A549 treated with CpdA at 1 μM for 4 hours (cell line): ENCODE measurements around the gene CSN2. TPM values are rescaled to one million over a fixed set of nuclear protein-coding genes. Genes with fewer than 3 reads are reported as not detected.

ENCODE experiments used
- total RNA-seq: library from RNA; stranded (reverse); fragments of 200-300 nt; extraction: Qiagen RNA extraction; gene quantifications from 5 replicates; pipeline ENCODE4 v1.2.3, GENCODE V29; 2022; ENCODE audit warnings: low read depth

CSN2 gene, protein sequence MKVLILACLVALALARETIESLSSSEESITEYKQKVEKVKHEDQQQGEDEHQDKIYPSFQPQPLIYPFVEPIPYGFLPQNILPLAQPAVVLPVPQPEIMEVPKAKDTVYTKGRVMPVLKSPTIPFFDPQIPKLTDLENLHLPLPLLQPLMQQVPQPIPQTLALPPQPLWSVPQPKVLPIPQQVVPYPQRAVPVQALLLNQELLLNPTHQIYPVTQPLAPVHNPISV
- not detected in 5 replicates for total RNA-seq

DNA sequence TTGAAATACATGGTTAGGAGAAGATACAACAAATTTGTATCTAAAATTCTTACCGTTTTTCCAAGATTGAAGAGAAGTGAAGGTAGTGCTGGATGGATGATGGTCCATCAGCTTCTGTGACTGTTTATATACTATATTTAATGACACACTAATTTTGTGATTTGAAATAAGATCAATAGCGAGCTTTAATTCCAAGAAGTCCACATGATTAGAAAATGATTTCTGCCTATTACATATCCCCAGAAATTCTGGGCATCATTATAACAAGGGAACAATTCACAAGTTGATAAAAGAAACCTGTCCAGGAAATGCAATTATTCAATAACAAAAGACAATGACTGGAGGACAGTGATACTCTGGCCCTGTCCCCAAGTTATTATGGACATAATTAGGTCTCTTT, at the start of gene CSN2:
Gene CSN2, minus strand, starts transcription at position 101 of the 400 bp plus-strand sequence. CDS start 4,733 bp downstream, outside the sequence.

DNA sequence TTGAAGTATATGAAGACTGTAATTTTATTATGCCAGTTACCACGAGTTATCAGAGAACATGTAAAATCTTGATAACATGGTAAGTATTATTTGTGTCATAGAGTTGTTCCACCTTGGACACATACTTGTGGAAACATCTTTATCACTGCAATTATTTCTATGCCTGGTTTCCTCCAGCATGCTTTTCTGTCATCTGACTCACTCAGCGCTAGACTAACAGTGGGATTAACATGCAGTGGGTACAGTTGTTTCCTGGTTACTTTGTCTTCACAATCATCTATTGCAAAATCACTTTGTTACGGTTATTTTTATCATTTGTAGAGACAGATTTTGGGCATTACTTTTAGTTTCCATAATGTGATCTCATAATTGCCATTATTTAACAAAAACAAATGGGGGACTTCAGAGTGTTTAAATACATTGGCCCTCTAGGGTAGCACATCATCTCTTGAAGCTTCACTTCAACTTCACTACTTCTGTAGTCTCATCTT, 30.0 kb upstream of the CSN2 start, which contains the start of gene STATH:
Gene STATH, plus strand, starts transcription at position 441 of the 491 bp plus-strand sequence. CDS start 2,472 bp downstream, outside the sequence.

DNA sequence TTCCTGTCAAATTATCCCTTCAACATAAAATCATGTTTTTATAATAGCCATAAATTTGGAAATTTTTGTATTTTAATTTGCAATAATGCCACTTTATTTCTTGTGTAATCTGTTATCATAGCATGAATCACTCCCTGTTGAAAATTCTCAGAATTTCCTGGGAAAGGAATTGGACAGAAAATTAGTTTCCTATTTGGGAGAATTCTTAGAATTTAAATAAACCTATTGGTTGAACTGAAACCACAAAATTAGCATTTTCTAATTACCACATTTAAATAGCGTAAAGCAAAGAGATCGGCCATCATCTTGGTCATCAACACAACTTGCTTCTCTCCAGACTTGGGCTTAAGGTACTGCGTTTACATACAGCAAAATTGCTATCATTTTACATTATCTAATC, 34.8 kb downstream of the CSN2 start, which contains the start of gene CSN1S1:
Gene CSN1S1, plus strand, starts transcription at position 301 of the 400 bp plus-strand sequence. CDS start 1,488 bp downstream, outside the sequence.

Other genes with a start within 250 kb of the CSN2 start
- gene SULT1B1, start 205.1 kb downstream of the CSN2 start, total RNA-seq: 0.01 TPM in 1 of 5 replicates, not detected in the others
- gene SULT1E1, start 105.6 kb downstream of the CSN2 start, total RNA-seq: not detected in 5 replicates
- gene CSN1S1, start 34.7 kb downstream of the CSN2 start, total RNA-seq: not detected in 5 replicates
- not detected in 5 replicates for gene STATH, start 30.2 kb upstream of the CSN2 start, total RNA-seq
- gene HTN3, start 62.7 kb upstream of the CSN2 start, total RNA-seq: not detected in 5 replicates
- gene HTN1, start 84.7 kb upstream of the CSN2 start, total RNA-seq: not detected in 5 replicates
- gene PRR27, start 188.5 kb upstream of the CSN2 start, total RNA-seq: not detected in 5 replicates
- gene ODAM, start 230.0 kb upstream of the CSN2 start, total RNA-seq: not detected in 5 replicates